ENCODE measurements around the gene GIN1.
"Not testable (repeated sequence)": the region's sequence is repeated elsewhere in the genome, so short reads cannot be mapped to it uniquely, and the experiment has no call there.

Gene GIN1

GRCh38 chr5:103119765-103120606 is at the start of gene GIN1, which contains the start of gene PPIP5K2:
TSS of gene GIN1 (minus strand) at chr5:103120138. CDS start at chr5:103108707, 11,431 bp downstream.
TSS of gene PPIP5K2 (plus strand) at chr5:103120301. CDS start at chr5:103129590, 9,289 bp downstream.
- DNase-seq (ENCODE audit: low read depth): peak; percentile 89

- no peak for DNase-seq (ENCODE audit: low read depth)
Observed at GRCh38 chr5:103166706-103167105, 46.8 kb upstream of the GIN1 start.

GRCh38 chr5:103151156-103151555 is 31.2 kb upstream of the GIN1 start:
- no peak for DNase-seq (ENCODE audit: low read depth)

GRCh38 chr5:103148213-103148612 is 28.3 kb upstream of the GIN1 start:
- DNase-seq (ENCODE audit: low read depth): no peak

GRCh38 chr5:103145196-103145595 is 25.3 kb upstream of the GIN1 start:
- no peak for DNase-seq (ENCODE audit: low read depth)

GRCh38 chr5:103142132-103142531 is 22.2 kb upstream of the GIN1 start:
- DNase-seq (ENCODE audit: low read depth): not testable (repeated sequence)

GRCh38 chr5:103139264-103139865 is 19.4 kb upstream of the GIN1 start:
- peak; percentile 51 for DNase-seq (ENCODE audit: low read depth)

- DNase-seq (ENCODE audit: low read depth): no peak
Observed at GRCh38 chr5:103138202-103138690, 18.3 kb upstream of the GIN1 start.

GRCh38 chr5:103135461-103135860 is 15.5 kb upstream of the GIN1 start:
- no peak for DNase-seq (ENCODE audit: low read depth)

- no peak for DNase-seq (ENCODE audit: low read depth)
Observed at GRCh38 chr5:103133231-103133630, 13.3 kb upstream of the GIN1 start.

- DNase-seq (ENCODE audit: low read depth): no peak
Observed at GRCh38 chr5:103132684-103133083, 12.7 kb upstream of the GIN1 start.

GRCh38 chr5:103128202-103128601 is 8.3 kb upstream of the GIN1 start:
- DNase-seq (ENCODE audit: low read depth): no peak

- DNase-seq (ENCODE audit: low read depth): no peak
Observed at GRCh38 chr5:103127292-103127817, 7.4 kb upstream of the GIN1 start.

- no peak for DNase-seq (ENCODE audit: low read depth)
Observed at GRCh38 chr5:103126557-103126956, 6.6 kb upstream of the GIN1 start.

- DNase-seq (ENCODE audit: low read depth): no peak
Observed at GRCh38 chr5:103122242-103122641, 2.3 kb upstream of the GIN1 start.

- DNase-seq (ENCODE audit: low read depth): no peak
Observed at GRCh38 chr5:103120607-103121200, 766 bp upstream of the GIN1 start.

GRCh38 chr5:103119070-103119764 is 721 bp downstream of the GIN1 start:
- no peak for DNase-seq (ENCODE audit: low read depth)

GRCh38 chr5:103117471-103117991 is 2.4 kb downstream of the GIN1 start:
- DNase-seq (ENCODE audit: low read depth): no peak

- DNase-seq (ENCODE audit: low read depth): peak; percentile 45
Observed at GRCh38 chr5:103114440-103114839, 5.5 kb downstream of the GIN1 start.

- no peak for DNase-seq (ENCODE audit: low read depth)
Observed at GRCh38 chr5:103112910-103113309, 7.0 kb downstream of the GIN1 start.

- DNase-seq (ENCODE audit: low read depth): no peak
Observed at GRCh38 chr5:103111468-103111867, 8.5 kb downstream of the GIN1 start.

- no peak for DNase-seq (ENCODE audit: low read depth)
Observed at GRCh38 chr5:103110403-103110802, 9.5 kb downstream of the GIN1 start.
